Heart left ventricle (tissue), 16 donors: ENCODE measurements around the gene RPS6KA4. TPM values are rescaled to one million over a fixed set of nuclear protein-coding genes. Genes with fewer than 3 reads are reported as not detected.

Source experiments
- ATAC-seq, 4 donors: fragments of 200-7000 bp; cut with Tn5 transposase; one replicate each; pipeline ENCODE4 v1.9.1; 2020 to 2022; ENCODE audit warnings: moderate library complexity in 4 of 4, mild to moderate bottlenecking in 3 of 4, moderate number of reproducible peaks in 1 of 4
- DNase-seq, 5 donors: peaks; one replicate each; pipeline ENCODE4 v3.0.0-alpha.2; 2020
- H3K27ac ChIP-seq, 12 donors: fragments of 200-600 bp; sonication (generic) in 4 of 12; one replicate each; pipeline versions ENCODE4 v1.5.0 to v1.8.0; 2016 to 2022; ENCODE audit warnings: mild to moderate bottlenecking in 2 of 12
- H3K27me3 ChIP-seq, 9 donors: fragments of 200-600 bp; sonication (generic) in 2 of 9; one replicate each; pipeline versions ENCODE4 v1.5.1 to v1.8.0; 2016 to 2022; ENCODE audit warnings: mild to moderate bottlenecking in 3 of 9
- H3K36me3 ChIP-seq, 9 donors: fragments of 200-600 bp; sonication (generic) in 2 of 9; one replicate each; pipeline versions ENCODE4 v1.5.0 to v1.8.0; 2018 to 2022; ENCODE audit warnings: mild to moderate bottlenecking in 2 of 9
- H3K4me1 ChIP-seq, 12 donors: fragments of 200-600 bp; sonication (generic) in 4 of 12; one replicate each; pipeline versions ENCODE4 v1.5.0 to v1.8.0; 2016 to 2022; ENCODE audit warnings: mild to moderate bottlenecking in 3 of 12
- H3K4me3 ChIP-seq, 12 donors: fragments of 200-600 bp; sonication (generic) in 4 of 12; one replicate each; pipeline versions ENCODE4 v1.5.0 to v1.8.0; 2017 to 2022; ENCODE audit warnings: mild to moderate bottlenecking in 9 of 12, moderate library complexity in 4 of 12
- H3K9me3 ChIP-seq, 12 donors: fragments of 200-600 bp; sonication (generic) in 4 of 12; one replicate each; pipeline versions ENCODE4 v1.5.0 to v1.8.0; 2016 to 2022; ENCODE audit warnings: mild to moderate bottlenecking in 1 of 12
- POLR2A ChIP-seq, 2 donors: fragments of 450-650 bp; IDR thresholded peaks; one replicate each; pipeline ENCODE4 v1.6.1; 2017; ENCODE audit warnings: antibody characterized with exemption in 2 of 2, mild to moderate bottlenecking in 2 of 2, moderate library complexity in 2 of 2
- WGBS, 4 donors: extraction: QIAGEN DNeasy Blood & Tissue Kit in 2 of 4; methylation state at CpG; one replicate each; pipeline versions ENCODE4 v1.1.5 to v1.1.7; 2013 to 2018; 5-methylcytosine and 5-hydroxymethylcytosine counted together
- intact Hi-C, 10 donors: fragments of 100-400 bp; cut with DNase I; formaldehyde crosslinking; loops; one replicate each; pipeline versions ENCODE4 v1.11.1 to v1.14.2; 2022
- polyA plus RNA-seq, 2 donors: library from polyadenylated mRNA; stranded (reverse); fragments of 200-250 nt; gene quantifications; one replicate each; pipeline ENCODE4 v1.2.3, GENCODE V29; 2013
- total RNA-seq, 9 donors: library from RNA; depleted of rRNA in 2 of 9; stranded (reverse); fragments of >200 nt in 2 of 9; fragmentation: NEBNext Ultra II Directional in 3 of 9; extraction: Animal tissue kit (Norgen Biotek cat#: 25700) in 3 of 9; gene quantifications; one replicate each; pipeline versions ENCODE4 v1.1.0 to v1.2.4, GENCODE V29; 2016 to 2023
- TF ChIP-seq, protein P1 (sequence below), 12 donors: fragments of 200-600 bp; sonication (generic) in 4 of 12; IDR thresholded peaks; one replicate each; pipeline versions ENCODE4 v1.5.0 to v1.8.0; 2018 to 2022; ENCODE audit warnings: antibody characterized with exemption in 12 of 12, mild to moderate bottlenecking in 5 of 12
- donor health status: ischemic (EF 13 %, LVEDD 7.1; RV severe dilation, severe dysfunction).
- donor health status: healthy with polysubstance abuse.
- donor health status: DM: no; HTN: yes; CAD: no.
- donor health status: DM: no; HTN: no; CAD: no.
- donor health status: ischemic (EF 25% LVEDD 6.9; RV normal size, moderate dysfunction).
- donor health status: ischemic (EF 25% LVEDD 5.7; RV mildly dilated, moderate dysfunction).
- donor health status: healthy.
- donor health status: DM: yes; HTN: yes; CAD: no.
- donor health status: ischemic (EF 35%, LVEDD 5.7; RV mildly dilated, moderate dysfunction).
- donor health status: nonischemic (EF 11% LVEDD 7.7; RV severe dilation, severe dysfunction).
- donor health status: DM: yes; HTN: yes; CAD: no.
- donor health status: PGD.
- donor health status: ischemic (EF 29% LVEDD 5.4; RV normal size, mild dysfunction).
- donor health status: nonischemic (EF 23%, LVEDD 6.1; RV moderate dilation, normal function).

RPS6KA4 gene
- total and polyA plus RNA-seq, 11 donors = 12.8 to 32.5 (median 18.3) TPM

DNA sequence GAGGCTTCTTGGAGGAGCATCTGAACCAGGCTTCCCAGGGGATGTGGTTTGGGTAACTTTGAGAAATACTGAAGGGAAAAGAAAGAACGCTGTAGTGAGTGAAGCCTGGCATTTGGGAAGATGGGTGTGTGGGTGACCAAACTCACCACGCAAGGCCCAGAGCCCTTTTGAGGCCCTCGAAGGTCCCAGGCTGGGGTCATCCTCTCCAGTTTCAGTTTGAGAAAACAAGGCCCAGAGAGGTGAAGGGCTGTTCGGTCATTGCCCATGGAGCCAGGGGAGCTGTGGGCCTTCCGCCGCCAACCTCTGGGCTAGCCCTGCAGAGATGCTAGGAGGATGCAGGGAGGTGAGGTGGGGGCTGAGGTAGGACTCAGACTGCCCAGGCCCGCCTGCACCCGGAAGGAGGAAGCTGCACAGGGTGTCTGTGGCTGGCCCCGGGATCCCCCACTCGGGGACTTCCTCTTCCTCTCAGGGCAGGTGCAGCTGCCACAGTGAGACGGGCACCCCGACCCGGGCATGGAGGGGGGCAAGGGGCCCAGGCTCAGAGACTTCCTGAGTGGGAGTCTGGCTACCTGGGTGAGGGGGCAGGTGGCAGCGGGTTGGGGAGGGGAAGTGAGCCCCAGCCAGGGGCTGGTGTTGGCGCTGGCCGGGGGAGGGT lies 19.1 kb upstream of the RPS6KA4 start, which contains the start of gene CCDC88B:
Gene CCDC88B, plus strand, starts transcription at position 451 of the 655 bp plus-strand sequence. Its CDS starts 63 bp downstream, at position 514.
- Histone ChIP-seq H3K9me3 (no peaks in the 10 kb centered on the region), H3K4me1 (peaks cover 0 to 46% (median 8%) of the 10 kb centered on the region in 12 donors), H3K27ac (peak within 1 kb of the TSS in 1 of 12 donors; percentile 72), H3K27me3 (peaks cover 0 to 15% (median 0%) of the 10 kb centered on the region in 9 donors), H3K36me3 (peaks cover 0 to 13% (median 0%) of the 10 kb centered on the region in 9 donors), H3K4me3 (peak within 1 kb of the TSS in 7 of 12 donors; percentile 17 to 54 (median 20))
- peak in 3 of 5 donors; percentile 62 to 87 (median 74) for DNase-seq
- no peak for TF ChIP-seq POLR2A (IDR thresholded peaks at IDR 0.05)
- TF ChIP-seq, protein P1, sequence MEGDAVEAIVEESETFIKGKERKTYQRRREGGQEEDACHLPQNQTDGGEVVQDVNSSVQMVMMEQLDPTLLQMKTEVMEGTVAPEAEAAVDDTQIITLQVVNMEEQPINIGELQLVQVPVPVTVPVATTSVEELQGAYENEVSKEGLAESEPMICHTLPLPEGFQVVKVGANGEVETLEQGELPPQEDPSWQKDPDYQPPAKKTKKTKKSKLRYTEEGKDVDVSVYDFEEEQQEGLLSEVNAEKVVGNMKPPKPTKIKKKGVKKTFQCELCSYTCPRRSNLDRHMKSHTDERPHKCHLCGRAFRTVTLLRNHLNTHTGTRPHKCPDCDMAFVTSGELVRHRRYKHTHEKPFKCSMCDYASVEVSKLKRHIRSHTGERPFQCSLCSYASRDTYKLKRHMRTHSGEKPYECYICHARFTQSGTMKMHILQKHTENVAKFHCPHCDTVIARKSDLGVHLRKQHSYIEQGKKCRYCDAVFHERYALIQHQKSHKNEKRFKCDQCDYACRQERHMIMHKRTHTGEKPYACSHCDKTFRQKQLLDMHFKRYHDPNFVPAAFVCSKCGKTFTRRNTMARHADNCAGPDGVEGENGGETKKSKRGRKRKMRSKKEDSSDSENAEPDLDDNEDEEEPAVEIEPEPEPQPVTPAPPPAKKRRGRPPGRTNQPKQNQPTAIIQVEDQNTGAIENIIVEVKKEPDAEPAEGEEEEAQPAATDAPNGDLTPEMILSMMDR (IDR thresholded peaks at IDR 0.05) = no peak
- intact Hi-C loops = no loop called here
- peak in 2 of 4 donors; percentile 21 to 36 for ATAC-seq
- 70 to 79% (median 72%) methylated on average over 14 to 16 of the region's 16 CpGs for WGBS, 4 donors

DNA sequence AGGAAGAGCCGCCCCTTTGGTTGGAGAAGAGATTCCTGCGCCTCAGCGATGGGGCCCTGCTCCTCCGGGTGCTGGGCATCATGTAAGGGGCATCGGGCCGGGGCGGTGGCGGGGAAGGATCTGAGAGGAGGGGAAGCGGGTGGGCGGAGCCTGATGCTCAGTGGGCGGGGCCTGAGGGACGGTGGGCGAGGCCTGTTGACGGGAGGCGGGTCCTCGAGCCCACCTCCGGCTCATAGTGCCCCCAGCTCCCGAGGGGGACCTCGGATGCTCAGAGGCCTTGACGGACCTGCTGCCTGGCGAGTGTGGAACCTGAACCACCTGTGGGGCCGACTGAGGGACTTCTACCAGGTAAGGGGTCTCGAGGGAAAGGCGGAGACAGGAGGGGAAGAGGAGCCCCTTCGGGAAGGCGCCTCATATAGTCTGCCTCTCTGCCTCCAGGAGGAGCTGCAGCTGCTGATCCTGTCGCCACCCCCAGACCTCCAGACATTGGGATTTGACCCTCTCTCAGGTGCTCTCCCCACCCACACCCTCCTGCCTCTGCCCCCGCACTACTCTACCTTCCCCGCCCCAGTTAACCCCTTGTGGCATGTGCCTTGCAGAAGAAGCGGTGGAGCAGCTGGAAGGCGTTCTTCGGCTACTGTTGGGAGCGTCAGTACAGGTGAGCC lies 18.2 kb upstream of the RPS6KA4 start:
- DNase-seq = peak in 2 of 5 donors; percentile 56 to 64
- ATAC-seq = peak in 1 of 4 donors; percentile 16
- Histone ChIP-seq H3K27ac (peak overlapping the region in 1 of 12 donors; percentile 72), H3K36me3 (peaks cover 0 to 19% (median 0%) of the 10 kb centered on the region in 9 donors), H3K27me3 (peaks cover 0 to 15% (median 0%) of the 10 kb centered on the region in 9 donors), H3K4me1 (peaks cover 0 to 38% (median 8%) of the 10 kb centered on the region in 12 donors), H3K9me3 (no peaks in the 10 kb centered on the region), H3K4me3 (peak overlapping the region in 7 of 12 donors; percentile 17 to 54 (median 20))
- WGBS, 4 donors = 28 to 39% (median 32%) methylated on average over 24 to 33 of the region's 33 CpGs
- intact Hi-C loops = no loop called here
- TF ChIP-seq, protein P1 (IDR thresholded peaks at IDR 0.05) = peak in 1 of 12 donors; percentile 6
- no peak for TF ChIP-seq POLR2A (IDR thresholded peaks at IDR 0.05)

DNA sequence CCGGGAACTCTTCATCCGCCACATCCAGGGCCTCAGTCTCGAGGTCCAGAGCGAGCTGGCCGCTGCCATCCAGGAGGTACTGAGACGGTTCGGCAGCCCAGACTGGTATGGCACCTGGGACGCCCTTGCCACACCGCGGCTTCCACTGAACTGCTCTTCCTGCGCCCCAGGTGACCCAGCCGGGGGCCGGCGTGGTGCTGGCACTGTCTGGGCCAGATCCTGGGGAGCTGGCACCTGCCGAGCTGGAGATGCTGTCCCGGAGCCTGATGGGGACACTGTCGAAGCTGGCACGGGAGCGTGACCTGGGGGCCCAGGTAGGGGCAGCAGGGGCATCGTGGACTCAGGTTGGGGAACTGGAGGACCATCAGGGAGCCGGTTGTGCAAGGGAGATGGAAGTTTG lies 17.5 kb upstream of the RPS6KA4 start:
- TF ChIP-seq, protein P1 (IDR thresholded peaks at IDR 0.05) = no peak
- TF ChIP-seq POLR2A (IDR thresholded peaks at IDR 0.05) = no peak
- DNase-seq (no peak), ATAC-seq (no peak)
- H3K36me3 ChIP-seq = peaks cover 0 to 19% (median 0%) of the 10 kb centered on the region in 9 donors
- H3K27ac ChIP-seq = no peak overlapping the region
- H3K4me1 ChIP-seq = peaks cover 0 to 38% (median 8%) of the 10 kb centered on the region in 12 donors
- no peak overlapping the region for H3K4me3 ChIP-seq
- intact Hi-C loops = no loop called here
- no peaks in the 10 kb centered on the region for H3K9me3 ChIP-seq
- peaks cover 0 to 15% (median 0%) of the 10 kb centered on the region in 9 donors for H3K27me3 ChIP-seq
- 82 to 86% (median 86%) methylated on average over 10 to 21 of the region's 21 CpGs for WGBS, 4 donors
